Mucosa of rectum (tissue), 2 donors: ENCODE data around the gene GGNBP2.

Experiments
- H3K27ac ChIP-seq, 2 donors: one replicate each; pipeline ENCODE4 v1.7.0; 2013; ENCODE audit warnings: inconsistent platforms in 2 of 2, low read depth in 2 of 2, low read length in 2 of 2
- H3K27me3 ChIP-seq, 2 donors: one replicate each; pipeline ENCODE4 v1.7.0; 2013; ENCODE audit warnings: low read length in 2 of 2; ENCODE audit not compliant: control insufficient read depth in 2 of 2, insufficient read depth in 2 of 2
- H3K36me3 ChIP-seq, 2 donors: one replicate each; pipeline ENCODE4 v1.7.0; 2013; ENCODE audit warnings: low read length in 2 of 2; ENCODE audit not compliant: control insufficient read depth in 2 of 2, insufficient read depth in 2 of 2
- H3K4me1 ChIP-seq, 2 donors: one replicate each; pipeline ENCODE4 v1.7.0; 2013; ENCODE audit warnings: low read length in 2 of 2, mild to moderate bottlenecking in 1 of 2; ENCODE audit not compliant: control insufficient read depth in 2 of 2, insufficient read depth in 2 of 2
- H3K4me3 ChIP-seq, 2 donors: one replicate each; pipeline ENCODE4 v1.7.0; 2013; ENCODE audit warnings: low read length in 2 of 2
- H3K9ac ChIP-seq, 2 donors: one replicate each; pipeline ENCODE4 v1.7.0; 2013; ENCODE audit warnings: low read length in 2 of 2, low read depth in 1 of 2, mild to moderate bottlenecking in 1 of 2
- H3K9me3 ChIP-seq, 2 donors: one replicate each; pipeline ENCODE4 v1.7.0; 2013; ENCODE audit warnings: low read length in 2 of 2; ENCODE audit not compliant: control insufficient read depth in 2 of 2
- donor health status: healthy.
- donor health status: Normal muscosa, but diverticular disease.

GGNBP2 gene

GRCh38 chr17:36544307-36545076 lies at the start of gene GGNBP2:
Gene GGNBP2, plus strand, starts transcription at chr17:36544919. Its CDS starts 806 bp downstream, at chr17:36545725.
- Histone ChIP-seq H3K4me1 (peaks cover 25 to 29% of the 10 kb centered on the region in 2 donors), H3K27ac (peak within 1 kb of the TSS; percentile 100), H3K9me3 (no peaks in the 10 kb centered on the region), H3K9ac (peak within 1 kb of the TSS; percentile 99), H3K27me3 (no peaks in the 10 kb centered on the region), H3K36me3 (peaks cover 0 to 3% of the 10 kb centered on the region in 2 donors), H3K4me3 (peak within 1 kb of the TSS; percentile 94)

GRCh38 chr17:36495076-36495578 lies 49.6 kb upstream of the GGNBP2 start:
- Histone ChIP-seq H3K4me3 (no peak overlapping the region), H3K27me3 (no peaks in the 10 kb centered on the region), H3K4me1 (no peaks in the 10 kb centered on the region), H3K27ac (no peak overlapping the region), H3K9ac (no peak overlapping the region), H3K9me3 (no peaks in the 10 kb centered on the region), H3K36me3 (peaks cover 61 to 67% of the 10 kb centered on the region in 2 donors)

- H3K9me3 ChIP-seq = no peaks in the 10 kb centered on the region
- no peaks in the 10 kb centered on the region for H3K4me1 ChIP-seq
- H3K4me3 ChIP-seq = no peak overlapping the region
- peaks cover 71 to 78% of the 10 kb centered on the region in 2 donors for H3K36me3 ChIP-seq
- H3K27ac ChIP-seq = no peak overlapping the region
- no peaks in the 10 kb centered on the region for H3K27me3 ChIP-seq
- no peak overlapping the region for H3K9ac ChIP-seq
Observed at GRCh38 chr17:36496018-36496789, 48.5 kb upstream of the GGNBP2 start.

- H3K4me1 ChIP-seq = no peaks in the 10 kb centered on the region
- no peaks in the 10 kb centered on the region for H3K27me3 ChIP-seq
- H3K36me3 ChIP-seq = peaks cover 58 to 71% of the 10 kb centered on the region in 2 donors
- H3K27ac ChIP-seq = no peak overlapping the region
- no peak overlapping the region for H3K4me3 ChIP-seq
- no peaks in the 10 kb centered on the region for H3K9me3 ChIP-seq
- H3K9ac ChIP-seq = no peak overlapping the region
Observed at GRCh38 chr17:36498155-36498554, 46.6 kb upstream of the GGNBP2 start.

GRCh38 chr17:36498560-36499300 lies 46.0 kb upstream of the GGNBP2 start:
- Histone ChIP-seq H3K27me3 (no peaks in the 10 kb centered on the region), H3K4me1 (no peaks in the 10 kb centered on the region), H3K9ac (no peak overlapping the region), H3K4me3 (no peak overlapping the region), H3K9me3 (no peaks in the 10 kb centered on the region), H3K36me3 (peaks cover 58 to 71% of the 10 kb centered on the region in 2 donors), H3K27ac (no peak overlapping the region)

GRCh38 chr17:36500745-36501225 lies 43.9 kb upstream of the GGNBP2 start:
- H3K4me3 ChIP-seq = no peak overlapping the region
- peaks cover 56 to 68% of the 10 kb centered on the region in 2 donors for H3K36me3 ChIP-seq
- no peaks in the 10 kb centered on the region for H3K4me1 ChIP-seq
- no peak overlapping the region for H3K9ac ChIP-seq
- H3K9me3 ChIP-seq = no peaks in the 10 kb centered on the region
- H3K27ac ChIP-seq = no peak overlapping the region
- H3K27me3 ChIP-seq = no peaks in the 10 kb centered on the region

GRCh38 chr17:36501351-36501750 lies 43.4 kb upstream of the GGNBP2 start:
- Histone ChIP-seq H3K4me1 (no peaks in the 10 kb centered on the region), H3K27ac (no peak overlapping the region), H3K27me3 (no peaks in the 10 kb centered on the region), H3K9ac (no peak overlapping the region), H3K4me3 (no peak overlapping the region), H3K9me3 (no peaks in the 10 kb centered on the region), H3K36me3 (peaks cover 52 to 66% of the 10 kb centered on the region in 2 donors)

- Histone ChIP-seq H3K4me1 (no peaks in the 10 kb centered on the region), H3K36me3 (peaks cover 54 to 67% of the 10 kb centered on the region in 2 donors), H3K9me3 (no peaks in the 10 kb centered on the region), H3K27me3 (no peaks in the 10 kb centered on the region), H3K4me3 (no peak overlapping the region), H3K27ac (no peak overlapping the region), H3K9ac (no peak overlapping the region)
Observed at GRCh38 chr17:36501963-36502362, 42.8 kb upstream of the GGNBP2 start.

GRCh38 chr17:36503456-36504155 lies 41.1 kb upstream of the GGNBP2 start:
- no peak overlapping the region for H3K27ac ChIP-seq
- no peak overlapping the region for H3K4me3 ChIP-seq
- no peaks in the 10 kb centered on the region for H3K4me1 ChIP-seq
- H3K27me3 ChIP-seq = no peaks in the 10 kb centered on the region
- H3K9me3 ChIP-seq = no peaks in the 10 kb centered on the region
- H3K9ac ChIP-seq = no peak overlapping the region
- peaks cover 58 to 66% of the 10 kb centered on the region in 2 donors for H3K36me3 ChIP-seq
